Amygdala (tissue), 56 donors: ENCODE results near the gene NBEAL1.
"Not testable (repeated sequence)": the region's sequence is repeated elsewhere in the genome, so short reads cannot be mapped to it uniquely, and the experiment has no call there.

Experiments
- DNase-seq, 56 donors: peaks; one replicate each; lab custom pipeline; 2025; lab: John Stamatoyannopoulos, UW

Gene NBEAL1

DNA sequence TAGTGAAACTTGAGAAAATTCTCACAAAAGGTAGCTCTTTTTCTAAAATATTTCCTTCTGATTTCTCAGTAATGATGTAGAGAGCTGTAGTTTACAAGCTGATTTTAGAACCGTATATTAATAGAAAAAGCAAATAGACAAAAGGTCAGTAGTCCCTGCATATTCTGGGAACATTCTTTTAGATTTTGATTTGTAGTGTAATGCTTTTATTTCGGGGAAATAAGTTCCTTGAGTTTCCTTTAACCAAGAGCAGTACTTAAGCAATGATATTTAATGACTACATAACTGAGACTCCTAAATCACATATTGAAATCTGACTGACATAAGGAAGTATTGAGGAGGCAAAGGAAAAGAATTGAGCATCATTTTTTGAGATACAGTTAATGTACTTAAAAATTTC, 22.4 kb downstream of the NBEAL1 start:
- no peak for DNase-seq

GRCh38 chr2:203038586-203038985, 23.9 kb downstream of the NBEAL1 start:
- DNase-seq = no peak

DNA sequence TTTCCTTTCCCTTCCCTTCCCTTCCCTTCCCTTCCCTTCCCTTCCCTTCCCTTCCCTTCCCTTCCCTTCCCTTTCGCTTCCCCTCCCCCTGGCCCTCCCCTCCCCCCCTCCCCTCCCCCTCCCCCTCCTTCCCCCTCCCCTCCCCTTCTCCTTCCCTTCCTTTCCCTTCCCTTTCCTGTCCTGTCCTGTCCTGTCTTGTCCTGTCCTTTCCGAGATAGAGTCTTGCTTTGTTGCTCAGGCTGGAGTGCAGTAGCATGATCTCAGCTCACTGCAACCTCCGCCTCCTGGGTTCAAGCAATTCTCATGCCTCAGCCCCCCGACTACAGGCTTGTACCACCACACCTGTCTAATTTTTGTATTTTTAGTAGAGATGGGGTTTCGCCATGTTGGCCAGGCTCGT, 24.5 kb downstream of the NBEAL1 start:
- DNase-seq = not testable (repeated sequence)

DNA sequence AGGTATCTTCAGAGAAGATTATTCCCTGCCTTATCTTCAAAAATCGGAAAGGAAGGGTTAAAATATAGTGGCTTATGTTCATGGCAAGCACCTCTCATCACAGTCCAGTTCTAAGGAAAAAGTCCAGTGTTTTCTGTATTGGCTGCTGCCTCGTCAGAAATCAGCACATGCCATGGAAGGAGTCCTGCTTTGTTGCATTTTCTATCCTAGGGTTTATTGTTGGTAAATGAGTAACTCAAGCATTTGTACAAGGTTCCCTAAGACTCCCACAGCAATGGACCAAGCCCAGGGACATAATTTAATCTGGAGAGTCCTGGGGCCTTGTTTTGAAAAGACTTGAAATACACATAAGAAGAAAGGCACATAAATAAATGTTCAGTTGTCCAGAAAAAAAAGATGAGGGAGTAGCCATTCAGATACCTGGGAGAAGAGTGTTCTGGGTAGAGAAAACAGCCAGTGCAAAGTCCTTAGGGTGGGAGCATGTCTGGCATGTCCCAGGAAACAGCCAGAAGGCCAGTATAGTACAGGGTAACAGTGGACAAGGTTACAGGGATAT, 26.4 kb downstream of the NBEAL1 start:
- DNase-seq = no peak

DNA sequence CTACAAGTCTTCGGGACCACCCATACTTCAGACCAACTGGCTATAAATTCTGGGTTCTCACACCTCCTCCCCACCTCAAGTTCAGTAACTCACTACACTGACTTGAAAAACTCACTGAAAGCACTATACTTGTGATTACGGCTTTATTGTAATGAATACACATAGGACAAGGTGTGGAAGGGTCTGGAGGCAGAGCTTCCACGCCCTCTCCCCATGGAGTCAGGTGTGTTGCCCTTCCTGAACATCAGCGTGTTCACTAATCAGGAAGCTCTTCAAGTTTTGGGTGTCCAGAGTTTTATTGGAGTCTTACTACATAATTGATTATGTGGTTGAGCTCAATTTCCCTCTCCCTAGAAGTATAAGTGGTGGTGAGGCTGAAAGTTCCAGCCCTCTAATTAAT, 27.5 kb downstream of the NBEAL1 start:
- no peak for DNase-seq

GRCh38 chr2:203043226-203043625, 28.6 kb downstream of the NBEAL1 start:
- DNase-seq = no peak

GRCh38 chr2:203045867-203046266, 31.2 kb downstream of the NBEAL1 start:
- no peak for DNase-seq

DNA sequence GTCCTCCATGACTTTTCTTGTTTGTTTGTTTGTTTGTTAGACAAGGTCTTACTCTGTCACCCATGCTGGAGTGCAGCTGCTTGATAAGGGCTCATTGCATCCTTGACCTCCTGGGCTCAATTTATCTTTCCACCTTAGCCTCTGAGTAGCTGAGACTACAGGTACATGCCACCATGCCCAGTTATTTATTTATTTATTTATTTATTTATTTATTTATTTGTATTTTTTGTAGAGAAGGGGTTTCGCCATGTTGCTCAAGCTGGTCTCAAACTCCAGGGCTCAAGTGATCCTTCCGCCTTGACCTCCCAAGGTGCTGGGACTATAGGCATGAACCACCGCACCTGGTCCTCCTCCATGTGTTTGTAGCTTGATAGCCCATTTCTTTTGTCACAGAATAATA, 37.9 kb downstream of the NBEAL1 start:
- no peak for DNase-seq

GRCh38 chr2:203059567-203060240, 45.0 kb downstream of the NBEAL1 start:
- DNase-seq = no peak

- no peak for DNase-seq
Observed at GRCh38 chr2:203061346-203061745, 46.7 kb downstream of the NBEAL1 start.

DNA sequence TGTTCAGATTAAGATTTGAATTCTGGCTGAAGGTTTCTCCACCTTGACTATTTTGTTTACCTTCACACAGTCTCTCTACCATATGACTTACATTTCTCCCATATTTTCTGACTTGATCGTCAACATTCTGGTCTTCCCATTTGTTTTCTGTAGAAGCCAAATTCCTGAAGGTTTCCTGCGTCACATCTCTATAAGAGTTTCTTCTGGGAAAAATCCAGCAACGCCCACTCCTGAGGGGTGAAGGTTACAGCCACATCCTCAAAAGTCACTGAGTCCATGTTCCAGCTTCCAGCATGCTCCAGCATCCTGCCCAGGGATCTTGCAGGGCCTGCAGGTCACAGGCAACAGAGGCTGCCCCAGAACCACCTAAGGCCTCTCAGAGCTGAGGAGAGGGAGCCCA, 47.5 kb downstream of the NBEAL1 start:
- no peak for DNase-seq

- not testable (repeated sequence) for DNase-seq
Observed at GRCh38 chr2:203066519-203067091, 51.9 kb downstream of the NBEAL1 start.

GRCh38 chr2:203070701-203071100, 56.0 kb downstream of the NBEAL1 start:
- no peak for DNase-seq

DNA sequence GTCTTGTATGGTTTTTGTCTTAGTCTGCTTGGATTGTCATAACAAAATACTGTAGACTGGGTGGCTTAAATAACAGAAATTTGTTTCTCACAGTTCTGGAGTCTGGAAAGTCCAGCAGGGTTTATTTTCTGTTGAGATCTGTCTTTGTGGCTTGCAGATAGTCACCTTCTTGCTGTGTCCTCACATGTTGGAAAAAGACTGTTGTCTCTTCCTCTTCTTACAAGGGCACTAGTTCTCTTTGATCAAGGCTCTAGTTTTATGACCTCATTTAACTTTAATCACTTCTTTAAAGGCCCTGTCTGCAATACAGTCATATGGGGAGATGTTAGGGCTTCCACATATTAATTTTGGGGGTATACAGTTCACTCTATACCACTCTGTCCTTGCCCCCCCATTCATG, 56.5 kb downstream of the NBEAL1 start:
- DNase-seq = no peak

- no peak for DNase-seq
Observed at GRCh38 chr2:203072371-203072770, 57.7 kb downstream of the NBEAL1 start.

- no peak for DNase-seq
Observed at GRCh38 chr2:203077451-203077850, 62.8 kb downstream of the NBEAL1 start.

DNA sequence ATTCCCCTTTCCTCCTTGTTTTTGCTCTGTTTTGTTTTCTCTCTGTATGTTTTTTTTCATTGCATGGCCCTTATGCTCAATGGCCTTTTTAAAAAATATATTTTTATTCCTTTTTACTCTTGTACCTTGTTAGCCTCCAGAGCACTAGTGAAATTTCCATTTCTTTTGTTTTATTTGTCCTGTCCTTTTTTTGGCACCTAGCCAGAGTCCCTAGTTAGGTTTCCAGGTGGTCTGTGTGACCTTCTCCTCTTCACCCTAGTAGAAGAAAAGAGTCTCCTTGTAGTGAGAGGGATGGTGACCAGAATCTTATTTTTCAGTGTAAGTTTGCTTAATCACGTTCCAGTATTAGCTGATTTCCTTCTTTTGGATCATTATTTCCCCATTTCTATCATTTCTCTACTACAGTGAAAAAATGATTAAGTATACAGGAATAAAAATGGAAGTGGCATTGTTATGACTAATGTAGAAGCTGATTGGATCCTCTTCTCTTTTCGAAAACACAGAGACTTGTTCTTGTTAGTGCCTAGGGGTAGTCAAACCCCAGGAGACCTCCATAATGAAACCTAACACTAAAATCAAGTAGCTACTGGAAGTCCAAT, 65.9 kb downstream of the NBEAL1 start:
- DNase-seq = no peak

DNA sequence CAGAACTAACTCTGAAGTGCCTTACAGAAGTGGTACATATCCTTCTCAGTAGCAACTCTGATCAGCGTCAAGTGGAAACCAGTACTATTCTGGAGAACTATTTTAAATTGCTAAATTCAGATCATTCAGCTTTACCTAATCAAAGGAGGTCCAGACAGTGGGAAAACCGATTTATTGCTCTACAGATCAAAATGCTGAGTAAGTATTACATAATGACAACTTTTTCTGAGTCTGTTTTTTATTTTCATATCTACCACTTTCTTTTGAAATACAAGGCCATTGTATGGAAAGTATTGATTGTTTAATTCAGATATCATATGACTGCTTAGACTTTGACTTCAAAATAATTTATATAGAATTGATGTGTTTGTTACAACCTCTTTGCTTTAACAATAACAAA, 68.7 kb downstream of the NBEAL1 start:
- no peak for DNase-seq

DNA sequence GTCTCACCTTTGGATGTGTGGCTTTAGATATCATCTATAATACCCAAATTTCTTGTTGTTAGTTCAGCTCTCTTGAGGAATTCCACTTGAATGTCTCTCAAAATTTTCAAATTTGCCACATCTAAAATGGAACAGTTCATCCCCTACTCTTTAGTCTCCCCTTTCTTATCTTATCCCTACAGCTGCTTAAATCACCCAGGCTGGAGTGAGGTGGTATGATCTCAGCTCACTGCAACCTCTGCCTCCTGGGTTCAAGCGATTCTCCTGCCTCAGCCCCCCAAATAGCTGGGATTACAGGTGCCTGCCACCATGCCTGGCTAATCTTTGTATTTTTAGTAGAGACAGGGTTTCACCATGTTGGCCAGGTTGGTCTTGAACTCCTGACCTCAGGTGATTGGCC, 71.7 kb downstream of the NBEAL1 start:
- DNase-seq = not testable (repeated sequence)

- DNase-seq = not testable (repeated sequence)
Observed at GRCh38 chr2:203090721-203091120, 76.0 kb downstream of the NBEAL1 start.

GRCh38 chr2:203097735-203098134, 83.1 kb downstream of the NBEAL1 start:
- no peak for DNase-seq

DNA sequence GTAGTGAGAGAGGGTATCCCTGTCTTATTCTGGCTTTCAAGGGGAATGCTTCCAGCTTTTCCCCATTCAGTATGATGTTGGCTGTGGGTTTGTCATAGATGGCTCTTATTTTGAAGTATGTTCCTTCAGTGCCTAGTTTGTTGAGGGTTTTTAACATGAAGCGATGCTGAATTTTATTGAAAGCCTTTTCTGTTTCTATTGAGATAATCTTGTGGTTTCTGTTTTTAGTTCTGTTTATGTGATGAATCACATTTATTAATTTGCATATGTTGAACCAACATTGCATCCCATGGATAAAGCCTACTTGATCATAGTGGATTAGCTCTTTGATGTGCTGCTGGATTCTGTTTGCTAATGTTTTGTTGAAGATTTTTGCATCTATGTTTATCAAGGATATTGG, 87.7 kb downstream of the NBEAL1 start:
- DNase-seq = not testable (repeated sequence)
